Stimulated activated CD8-positive, alpha-beta memory T cell treated with anti-CD3 and anti-CD28 coated beads, Interleukin-15, amount 100 ng/mL, for 1 hour (primary cell): Measurements from ENCODE around the gene CORO6.
A peak's percentile ranks its signal among the peaks of the same experiment; 100 is the strongest.

Experiments used
- DNase-seq: peaks from one replicate; pipeline ENCODE4 v3.0.0-alpha.2; 2020; ENCODE audit warnings: low read depth

Gene CORO6

GRCh38 chr17:29630630-29631193 is 8.0 kb upstream of the CORO6 start:
- DNase-seq: no peak

GRCh38 chr17:29629839-29630238 is 7.1 kb upstream of the CORO6 start:
- no peak for DNase-seq

GRCh38 chr17:29628644-29629043 is 5.9 kb upstream of the CORO6 start:
- DNase-seq: no peak

- DNase-seq: no peak
These were observed 5.2 kb upstream of the CORO6 start for GRCh38 chr17:29627951-29628350.

GRCh38 chr17:29625037-29625750 is 2.5 kb upstream of the CORO6 start:
- DNase-seq: no peak

- no peak for DNase-seq
These were observed 1.9 kb upstream of the CORO6 start for GRCh38 chr17:29624586-29624985.

- DNase-seq: no peak
These were observed 553 bp upstream of the CORO6 start for GRCh38 chr17:29623283-29623647.

GRCh38 chr17:29621751-29622194 is 939 bp downstream of the CORO6 start:
- no peak for DNase-seq

- DNase-seq: no peak
These were observed 1.8 kb downstream of the CORO6 start for GRCh38 chr17:29620779-29621500.

GRCh38 chr17:29620271-29620670 is 2.4 kb downstream of the CORO6 start:
- DNase-seq: no peak

GRCh38 chr17:29619251-29619650 is 3.5 kb downstream of the CORO6 start:
- DNase-seq: no peak

- no peak for DNase-seq
These were observed 4.2 kb downstream of the CORO6 start for GRCh38 chr17:29618272-29619065.

GRCh38 chr17:29617481-29618271 is 5.0 kb downstream of the CORO6 start:
- peak; percentile 76 for DNase-seq

GRCh38 chr17:29617125-29617480 is 5.6 kb downstream of the CORO6 start:
- peak; percentile 75 for DNase-seq

GRCh38 chr17:29616300-29617048 is 6.2 kb downstream of the CORO6 start:
- DNase-seq: no peak

- peak; percentile 71 for DNase-seq
These were observed 7.0 kb downstream of the CORO6 start for GRCh38 chr17:29615492-29616299.

GRCh38 chr17:29615048-29615385 is 7.7 kb downstream of the CORO6 start:
- no peak for DNase-seq

GRCh38 chr17:29614349-29615047 is 8.2 kb downstream of the CORO6 start:
- DNase-seq: no peak

GRCh38 chr17:29613856-29614255 is 8.9 kb downstream of the CORO6 start:
- DNase-seq: no peak
